DOHH2 (cell line): Measurements from ENCODE around the gene FXN.

Experiments used
- H3F3A ChIP-seq: fragments of 200-600 bp; sonication (generic), shearing (Covaris generic); 2 replicates; pipeline ENCODE4 v1.6.0; 2016; ENCODE audit warnings: antibody characterized with exemption, mild to moderate bottlenecking; ENCODE audit not compliant: control insufficient read depth, insufficient read depth
- H3K27ac ChIP-seq: fragments of 200-600 bp; sonication (generic); 2 replicates; pipeline ENCODE4 v1.5.1; 2014; ENCODE audit warnings: low read depth, mild to moderate bottlenecking, low read length, moderate library complexity
- H3K27me3 ChIP-seq: fragments of 200-600 bp; sonication (generic); 2 replicates; pipeline ENCODE4 v1.6.1; 2014; ENCODE audit warnings: mild to moderate bottlenecking, low read length, mixed read lengths; ENCODE audit not compliant: control insufficient read depth
- H3K36me3 ChIP-seq: fragments of 200-600 bp; sonication (generic); 2 replicates; pipeline ENCODE4 v1.6.1; 2014; ENCODE audit warnings: mild to moderate bottlenecking, low read length, moderate library complexity, mixed read lengths; ENCODE audit not compliant: control insufficient read depth
- H3K4me1 ChIP-seq: fragments of 200-600 bp; sonication (generic); 2 replicates; pipeline ENCODE4 v1.6.1; 2014; ENCODE audit warnings: mild to moderate bottlenecking, low read length, mixed read lengths; ENCODE audit not compliant: control insufficient read depth
- H3K4me2 ChIP-seq: fragments of 200-600 bp; sonication (generic); 2 replicates; pipeline ENCODE4 v1.6.0; 2014; ENCODE audit warnings: mild to moderate bottlenecking, low read length, moderate library complexity
- H3K4me3 ChIP-seq: fragments of 200-600 bp; sonication (generic); 2 replicates; pipeline ENCODE4 v1.5.1; 2014; ENCODE audit warnings: mild to moderate bottlenecking, low read length, mixed read lengths
- H3K79me2 ChIP-seq: fragments of 200-600 bp; sonication (generic); 2 replicates; pipeline ENCODE4 v1.6.1; 2014; ENCODE audit warnings: mild to moderate bottlenecking, low read length, mixed read lengths; ENCODE audit not compliant: control insufficient read depth
- H3K9me2 ChIP-seq: fragments of 200-600 bp; sonication (generic); replicated peaks from 2 replicates; pipeline ENCODE4 v1.6.1; 2014; ENCODE audit warnings: mild to moderate bottlenecking, low read length, mixed read lengths; ENCODE audit not compliant: control insufficient read depth
- H3K9me3 ChIP-seq: fragments of 200-600 bp; sonication (generic); 2 replicates; pipeline ENCODE4 v1.6.1; 2014; ENCODE audit warnings: antibody characterized with exemption, low read length, mixed read lengths; ENCODE audit not compliant: control insufficient read depth, insufficient read depth
- H4K20me1 ChIP-seq: fragments of 200-600 bp; sonication (generic); 2 replicates; pipeline ENCODE4 v1.6.0; 2014; ENCODE audit warnings: low read depth, mild to moderate bottlenecking, antibody characterized with exemption, low read length, moderate library complexity; ENCODE audit not compliant: control insufficient read depth, insufficient read depth
- CTCF ChIP-seq: fragments of 200-600 bp; sonication (generic); IDR thresholded peaks from one replicate; pipeline ENCODE4 v1.5.1; 2014; ENCODE audit warnings: antibody characterized with exemption, mild to moderate bottlenecking, low read depth, low read length; ENCODE audit not compliant: poor library complexity, severe bottlenecking
- EZH2phosphoT487 ChIP-seq: fragments of 200-600 bp; sonication (generic); IDR thresholded peaks from 2 replicates; pipeline ENCODE4 v1.6.1; 2017; ENCODE audit warnings: borderline replicate concordance, mild to moderate bottlenecking, antibody characterized with exemption, low read length, moderate library complexity, mixed read lengths

The FXN gene

GRCh38 chr9:69056191-69056815, 20.8 kb downstream of the FXN start:
- Histone ChIP-seq H3K4me3 (no peak overlapping the region), H3K4me2 (no peak overlapping the region), H3K9me3 (no peaks in the 10 kb centered on the region), H3K9me2 (no peaks in the 10 kb centered on the region), H3K79me2 (no peaks in the 10 kb centered on the region), H4K20me1 (no peaks in the 10 kb centered on the region), H3F3A (no peaks in the 10 kb centered on the region), H3K27me3 (no peaks in the 10 kb centered on the region), H3K27ac (no peak overlapping the region), H3K36me3 (peaks cover 31% of the 10 kb centered on the region; the same call in 1 of the 2 replicates), H3K4me1 (no peaks in the 10 kb centered on the region)
- TF ChIP-seq EZH2phosphoT487 (no peak), CTCF (no peak)

- H3K9me3 ChIP-seq: no peaks in the 10 kb centered on the region
- H3K36me3 ChIP-seq: peaks cover 31% of the 10 kb centered on the region; the same call in 1 of the 2 replicates
- H3K27ac ChIP-seq: no peak overlapping the region
- H3K4me1 ChIP-seq: no peaks in the 10 kb centered on the region
- no peak overlapping the region for H3K4me3 ChIP-seq
- no peaks in the 10 kb centered on the region for H3K27me3 ChIP-seq
- no peaks in the 10 kb centered on the region for H3K9me2 ChIP-seq
- no peaks in the 10 kb centered on the region for H3F3A ChIP-seq
- TF ChIP-seq CTCF: no peak
- no peak for TF ChIP-seq EZH2phosphoT487
- no peak overlapping the region for H3K4me2 ChIP-seq
- H4K20me1 ChIP-seq: no peaks in the 10 kb centered on the region
- H3K79me2 ChIP-seq: no peaks in the 10 kb centered on the region
These were observed 22.5 kb downstream of the FXN start for GRCh38 chr9:69058101-69058500.

GRCh38 chr9:69060766-69061165, 25.2 kb downstream of the FXN start:
- Histone ChIP-seq H3K4me3 (no peak overlapping the region), H3K9me2 (no peaks in the 10 kb centered on the region), H3K79me2 (no peaks in the 10 kb centered on the region), H3K36me3 (peaks cover 31% of the 10 kb centered on the region), H3K4me2 (no peak overlapping the region), H4K20me1 (no peaks in the 10 kb centered on the region), H3K27me3 (no peaks in the 10 kb centered on the region), H3K27ac (no peak overlapping the region), H3F3A (no peaks in the 10 kb centered on the region), H3K9me3 (no peaks in the 10 kb centered on the region), H3K4me1 (peaks cover 5% of the 10 kb centered on the region; the same call in 1 of the 2 replicates)
- TF ChIP-seq CTCF (no peak), EZH2phosphoT487 (no peak)
